ENCODE results near the gene NUDC. TPM values are rescaled to one million over a fixed set of nuclear protein-coding genes. Genes with fewer than 3 reads are reported as not detected.

Gene NUDC
- total RNA-seq, 4 donors from 2014 or later: 34.1 to 65.2 (median 46.5) TPM

DNA sequence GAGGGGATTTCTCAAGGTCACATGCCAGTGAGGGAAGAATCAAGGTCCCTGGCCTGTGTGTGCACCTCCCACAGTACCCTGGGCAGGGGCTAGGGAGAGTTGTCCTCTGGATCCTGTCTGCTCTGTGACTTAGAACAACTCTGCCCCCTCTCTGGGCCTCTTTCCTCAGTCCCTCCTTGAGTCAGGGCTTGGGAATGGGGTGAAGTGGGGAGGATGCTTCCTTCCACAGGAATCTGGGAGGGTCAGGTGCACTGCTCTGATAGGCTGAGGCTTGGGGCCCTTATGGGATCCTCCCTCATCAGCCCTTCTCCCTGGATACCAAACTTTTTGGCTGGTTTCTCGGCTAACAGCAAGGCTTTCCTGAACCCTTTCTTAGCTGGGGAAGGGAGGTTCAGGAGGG, 74.5 kb downstream of the NUDC start:
- peaks cover 28% of the 10 kb centered on the region for H3K27me3 ChIP-seq
- TF ChIP-seq POLR2AphosphoS5 (IDR thresholded peaks at IDR 0.05) (no peak), POLR2A (IDR thresholded peaks at IDR 0.05) (no peak), EP300 (IDR thresholded peaks at IDR 0.05) (no peak)
- TF ChIP-seq, protein P1, sequence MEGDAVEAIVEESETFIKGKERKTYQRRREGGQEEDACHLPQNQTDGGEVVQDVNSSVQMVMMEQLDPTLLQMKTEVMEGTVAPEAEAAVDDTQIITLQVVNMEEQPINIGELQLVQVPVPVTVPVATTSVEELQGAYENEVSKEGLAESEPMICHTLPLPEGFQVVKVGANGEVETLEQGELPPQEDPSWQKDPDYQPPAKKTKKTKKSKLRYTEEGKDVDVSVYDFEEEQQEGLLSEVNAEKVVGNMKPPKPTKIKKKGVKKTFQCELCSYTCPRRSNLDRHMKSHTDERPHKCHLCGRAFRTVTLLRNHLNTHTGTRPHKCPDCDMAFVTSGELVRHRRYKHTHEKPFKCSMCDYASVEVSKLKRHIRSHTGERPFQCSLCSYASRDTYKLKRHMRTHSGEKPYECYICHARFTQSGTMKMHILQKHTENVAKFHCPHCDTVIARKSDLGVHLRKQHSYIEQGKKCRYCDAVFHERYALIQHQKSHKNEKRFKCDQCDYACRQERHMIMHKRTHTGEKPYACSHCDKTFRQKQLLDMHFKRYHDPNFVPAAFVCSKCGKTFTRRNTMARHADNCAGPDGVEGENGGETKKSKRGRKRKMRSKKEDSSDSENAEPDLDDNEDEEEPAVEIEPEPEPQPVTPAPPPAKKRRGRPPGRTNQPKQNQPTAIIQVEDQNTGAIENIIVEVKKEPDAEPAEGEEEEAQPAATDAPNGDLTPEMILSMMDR (IDR thresholded peaks at IDR 0.05): no peak
- no peaks in the 10 kb centered on the region for H3K9me3 ChIP-seq
- H3K4me1 ChIP-seq: peaks cover 67% of the 10 kb centered on the region
- H3K27ac ChIP-seq: no peak overlapping the region
- H3K36me3 ChIP-seq: no peaks in the 10 kb centered on the region
- 57% methylated on average over 1 of the region's 1 CpG for WGBS
- no peak for DNase-seq (ENCODE audit: low spot score in 2 of 2)
- no peak overlapping the region for H3K4me3 ChIP-seq

Other genes with a start within 250 kb of the NUDC start
- gene ARID1A, start 225.7 kb upstream of the NUDC start, total RNA-seq: 10 to 100 TPM; 77.2 to 90.0 (median 83.5) TPM
- gene PIGV, start 133.8 kb upstream of the NUDC start, total RNA-seq: 10 to 100 TPM; 15.9 to 31.5 (median 25.6) TPM
- gene ZDHHC18, start 95.1 kb upstream of the NUDC start, total RNA-seq: 10 to 100 TPM; 23.7 to 38.5 (median 31.4) TPM
- gene SFN, start 58.6 kb upstream of the NUDC start, total RNA-seq: 1,000 to 10,000 TPM in 1 of 4 donors, 100 to 1,000 TPM in 3; 364 to 1,347 (median 744) TPM
- 10 to 100 TPM; 13.2 to 25.3 (median 18.8) TPM for gene GPN2, start 31.5 kb upstream of the NUDC start, total RNA-seq
- 10 to 100 TPM; 14.1 to 20.5 (median 15.8) TPM for gene GPATCH3, start 21.3 kb upstream of the NUDC start, total RNA-seq
- not detected for gene NR0B2, start 7.8 kb upstream of the NUDC start, total RNA-seq
- 10 to 100 TPM; 21.9 to 51.1 (median 41.5) TPM for gene KDF1, start 38.7 kb downstream of the NUDC start, total RNA-seq
- 10 to 100 TPM in 3 of 4 donors, 1 to 10 TPM in 1; 7.9 to 41.7 (median 28.4) TPM for gene TRNP1, start 71.9 kb downstream of the NUDC start, total RNA-seq
- 100 to 1,000 TPM in 3 of 4 donors, 10 to 100 TPM in 1; 72.3 to 233 (median 198) TPM for gene TENT5B, start 91.1 kb downstream of the NUDC start, total RNA-seq
- gene SLC9A1, start 233.4 kb downstream of the NUDC start, total RNA-seq: 10 to 100 TPM; 18.1 to 28.1 (median 25.2) TPM

Data from suprapubic skin (tissue), 4 donors.